Smooth muscle cell (in vitro differentiated cells): ENCODE measurements around the gene CMTM4. TPM values are rescaled to one million over a fixed set of nuclear protein-coding genes. Genes with fewer than 3 reads are reported as not detected.

ENCODE experiments used
- DNase-seq: peaks from one replicate; lab custom pipeline; 2025; ENCODE audit not compliant: unreplicated experiment; lab: John Stamatoyannopoulos, UW
- H2AFZ ChIP-seq: fragments of 200-600 bp; sonication (generic); 2 replicates; pipeline ENCODE4 v1.6.0; 2016; ENCODE audit warnings: antibody characterized with exemption, low read depth, mild to moderate bottlenecking
- H3F3A ChIP-seq: fragments of 200-600 bp; sonication (generic); 2 replicates; pipeline ENCODE4 v1.6.0; 2017; ENCODE audit warnings: antibody characterized with exemption, low read depth
- H3K27ac ChIP-seq: fragments of 200-600 bp; sonication (generic); 2 replicates; pipeline ENCODE4 v1.5.1; 2016; ENCODE audit warnings: low read depth, mild to moderate bottlenecking
- H3K27me3 ChIP-seq: fragments of 200-600 bp; sonication (generic); 2 replicates; pipeline ENCODE4 v1.6.1; 2016; ENCODE audit warnings: low read depth, mild to moderate bottlenecking
- H3K36me3 ChIP-seq: fragments of 200-600 bp; sonication (generic); 2 replicates; pipeline ENCODE4 v1.5.1; 2016; ENCODE audit warnings: low read depth
- H3K4me1 ChIP-seq: fragments of 200-600 bp; sonication (generic); 2 replicates; pipeline ENCODE4 v1.5.1; 2016; ENCODE audit warnings: low read depth
- H3K4me2 ChIP-seq: fragments of 200-600 bp; sonication (generic); 2 replicates; pipeline ENCODE4 v1.6.0; 2016; ENCODE audit warnings: mild to moderate bottlenecking
- H3K4me3 ChIP-seq: fragments of 200-600 bp; sonication (generic); 2 replicates; pipeline ENCODE4 v1.5.1; 2016; ENCODE audit warnings: mild to moderate bottlenecking
- H3K79me2 ChIP-seq: fragments of 200-600 bp; sonication (generic); 2 replicates; pipeline ENCODE4 v1.6.0; 2016; ENCODE audit warnings: low read depth, mild to moderate bottlenecking
- H3K9ac ChIP-seq: fragments of 200-600 bp; sonication (generic); 2 replicates; pipeline ENCODE4 v1.6.0; 2016; ENCODE audit warnings: low read depth
- H3K9me3 ChIP-seq: fragments of 200-600 bp; sonication (generic); replicated peaks from 2 replicates; pipeline ENCODE4 v1.5.1; 2016; ENCODE audit warnings: low read depth
- H4K20me1 ChIP-seq: fragments of 200-600 bp; sonication (generic); 2 replicates; pipeline ENCODE4 v1.6.0; 2016; ENCODE audit warnings: low read depth
- WGBS: methylation state at CpG from one replicate; pipeline ENCODE4 v1.1.7; 2016; ENCODE audit warnings: low lambda C conversion rate; 5-methylcytosine and 5-hydroxymethylcytosine counted together
- polyA plus RNA-seq: library from polyadenylated mRNA; unstranded; fragments of >200 nt; fragmentation: Nextera tagmentation; extraction: Ambion mirVana; gene quantifications from 2 replicates; pipeline ENCODE4 v1.2.1, GENCODE V29; 2016
- total RNA-seq: library from RNA; depleted of rRNA; stranded (reverse); fragments of >200 nt; gene quantifications from 2 replicates; pipeline ENCODE4 v1.2.3, GENCODE V29; 2014
- TF ChIP-seq, protein P1 (sequence below): fragments of 200-600 bp; sonication (generic); IDR thresholded peaks from 2 replicates; pipeline ENCODE4 v1.5.1; 2017; ENCODE audit warnings: borderline replicate concordance, mild to moderate bottlenecking, antibody characterized with exemption; ENCODE audit not compliant: insufficient read depth, poor library complexity, severe bottlenecking

CMTM4 gene
- total and polyA plus RNA-seq, 2 experiments from 2014 or later, result 7.2 to 25.2 TPM

- Histone ChIP-seq H3K9ac (no peak overlapping the region), H3K27ac (no peak overlapping the region)
- TF ChIP-seq, protein P1, sequence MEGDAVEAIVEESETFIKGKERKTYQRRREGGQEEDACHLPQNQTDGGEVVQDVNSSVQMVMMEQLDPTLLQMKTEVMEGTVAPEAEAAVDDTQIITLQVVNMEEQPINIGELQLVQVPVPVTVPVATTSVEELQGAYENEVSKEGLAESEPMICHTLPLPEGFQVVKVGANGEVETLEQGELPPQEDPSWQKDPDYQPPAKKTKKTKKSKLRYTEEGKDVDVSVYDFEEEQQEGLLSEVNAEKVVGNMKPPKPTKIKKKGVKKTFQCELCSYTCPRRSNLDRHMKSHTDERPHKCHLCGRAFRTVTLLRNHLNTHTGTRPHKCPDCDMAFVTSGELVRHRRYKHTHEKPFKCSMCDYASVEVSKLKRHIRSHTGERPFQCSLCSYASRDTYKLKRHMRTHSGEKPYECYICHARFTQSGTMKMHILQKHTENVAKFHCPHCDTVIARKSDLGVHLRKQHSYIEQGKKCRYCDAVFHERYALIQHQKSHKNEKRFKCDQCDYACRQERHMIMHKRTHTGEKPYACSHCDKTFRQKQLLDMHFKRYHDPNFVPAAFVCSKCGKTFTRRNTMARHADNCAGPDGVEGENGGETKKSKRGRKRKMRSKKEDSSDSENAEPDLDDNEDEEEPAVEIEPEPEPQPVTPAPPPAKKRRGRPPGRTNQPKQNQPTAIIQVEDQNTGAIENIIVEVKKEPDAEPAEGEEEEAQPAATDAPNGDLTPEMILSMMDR, result peak; percentile 91
These were observed 45.7 kb downstream of the CMTM4 start for GRCh38 chr16:66650707-66651473.

GRCh38 chr16:66649636-66650205 lies 46.8 kb downstream of the CMTM4 start:
- 92% methylated on average over 9 of the region's 9 CpGs for WGBS
- H3K4me3 ChIP-seq, result no peak overlapping the region
- H3K27ac ChIP-seq, result no peak overlapping the region
- H4K20me1 ChIP-seq, result peaks cover 18% of the 10 kb centered on the region
- no peak for DNase-seq
- H3K4me2 ChIP-seq, result no peak overlapping the region
- no peaks in the 10 kb centered on the region for H3F3A ChIP-seq
- no peak overlapping the region for H3K9ac ChIP-seq
- H3K4me1 ChIP-seq, result no peaks in the 10 kb centered on the region
- no peaks in the 10 kb centered on the region for H3K79me2 ChIP-seq
- H3K36me3 ChIP-seq, result no peaks in the 10 kb centered on the region
- H3K27me3 ChIP-seq, result no peaks in the 10 kb centered on the region
- TF ChIP-seq, protein P1, result no peak
- no peak overlapping the region for H2AFZ ChIP-seq
- H3K9me3 ChIP-seq, result no peaks in the 10 kb centered on the region

More at GRCh38 chr16:66650707-66651473, 45.7 kb downstream of the CMTM4 start:
- Histone ChIP-seq H3K36me3 (no peaks in the 10 kb centered on the region), H3K9me3 (no peaks in the 10 kb centered on the region), H3K79me2 (peaks cover 2% of the 10 kb centered on the region), H2AFZ (peak overlapping the region; percentile 70), H3F3A (no peaks in the 10 kb centered on the region), H3K4me2 (peak overlapping the region; percentile 79), H3K4me3 (no peak overlapping the region), H3K4me1 (no peaks in the 10 kb centered on the region), H3K27me3 (no peaks in the 10 kb centered on the region), H4K20me1 (peaks cover 18% of the 10 kb centered on the region)
- peak; percentile 25 for DNase-seq
- WGBS, result 31% methylated on average over 18 of the region's 18 CpGs

GRCh38 chr16:66649167-66649566 lies 47.4 kb downstream of the CMTM4 start:
- WGBS, result 95% methylated on average over 2 of the region's 2 CpGs
- no peaks in the 10 kb centered on the region for H3F3A ChIP-seq
- H3K4me2 ChIP-seq, result no peak overlapping the region
- no peaks in the 10 kb centered on the region for H3K36me3 ChIP-seq
- H3K9ac ChIP-seq, result no peak overlapping the region
- H3K27ac ChIP-seq, result no peak overlapping the region
- no peaks in the 10 kb centered on the region for H3K9me3 ChIP-seq
- no peak overlapping the region for H2AFZ ChIP-seq
- no peaks in the 10 kb centered on the region for H3K4me1 ChIP-seq
- no peaks in the 10 kb centered on the region for H3K27me3 ChIP-seq
- peaks cover 20% of the 10 kb centered on the region for H4K20me1 ChIP-seq
- H3K4me3 ChIP-seq, result no peak overlapping the region
- TF ChIP-seq, protein P1, result no peak
- DNase-seq, result no peak
- H3K79me2 ChIP-seq, result no peaks in the 10 kb centered on the region
